NT2/D1 (cell line): Measurements from ENCODE around the gene DIP2C.

Experiments used
- DNase-seq: peaks from one replicate; pipeline ENCODE4 v3.0.0-alpha.2; 2011; ENCODE audit warnings: low read depth, low spot score
- H3K27me3 ChIP-seq: 2 replicates; pipeline ENCODE4 v1.6.0; 2011; ENCODE audit warnings: mild to moderate bottlenecking; ENCODE audit not compliant: insufficient read length, insufficient read depth
- H3K36me3 ChIP-seq: 2 replicates; pipeline ENCODE4 v1.6.1; 2011; ENCODE audit warnings: mild to moderate bottlenecking, low read length, mixed read lengths; ENCODE audit not compliant: insufficient read depth, insufficient read length
- H3K4me1 ChIP-seq: 2 replicates; pipeline ENCODE4 v1.5.1; 2011; ENCODE audit not compliant: insufficient read depth, insufficient read length
- H3K4me3 ChIP-seq: 2 replicates; pipeline ENCODE4 v1.5.1; 2011; ENCODE audit warnings: low read depth; ENCODE audit not compliant: insufficient read length
- H3K9ac ChIP-seq: 2 replicates; pipeline ENCODE4 v1.6.0; 2011; ENCODE audit warnings: low read depth; ENCODE audit not compliant: insufficient read length
- H3K9me3 ChIP-seq: 2 replicates; pipeline ENCODE4 v1.5.1; 2011; ENCODE audit warnings: mild to moderate bottlenecking, low read length; ENCODE audit not compliant: insufficient read depth
- SUZ12 ChIP-seq: IDR thresholded peaks from 2 replicates; pipeline ENCODE4 v1.6.1; 2011; ENCODE audit not compliant: insufficient read length, insufficient read depth; ENCODE audit errors: extremely low read depth
- YY1 ChIP-seq: IDR thresholded peaks from 2 replicates; pipeline ENCODE4 v1.6.1; 2011; ENCODE audit not compliant: insufficient read length, insufficient read depth
- ZNF274 ChIP-seq: IDR thresholded peaks from 2 replicates; pipeline ENCODE4 v1.6.1; 2011; ENCODE audit warnings: mild to moderate bottlenecking, low read depth, low read length

Gene DIP2C

GRCh38 chr10:385571-386300 is 303.7 kb downstream of the DIP2C start:
- Histone ChIP-seq H3K4me3 (no peak overlapping the region), H3K36me3 (peaks cover 48% of the 10 kb centered on the region)

DNA sequence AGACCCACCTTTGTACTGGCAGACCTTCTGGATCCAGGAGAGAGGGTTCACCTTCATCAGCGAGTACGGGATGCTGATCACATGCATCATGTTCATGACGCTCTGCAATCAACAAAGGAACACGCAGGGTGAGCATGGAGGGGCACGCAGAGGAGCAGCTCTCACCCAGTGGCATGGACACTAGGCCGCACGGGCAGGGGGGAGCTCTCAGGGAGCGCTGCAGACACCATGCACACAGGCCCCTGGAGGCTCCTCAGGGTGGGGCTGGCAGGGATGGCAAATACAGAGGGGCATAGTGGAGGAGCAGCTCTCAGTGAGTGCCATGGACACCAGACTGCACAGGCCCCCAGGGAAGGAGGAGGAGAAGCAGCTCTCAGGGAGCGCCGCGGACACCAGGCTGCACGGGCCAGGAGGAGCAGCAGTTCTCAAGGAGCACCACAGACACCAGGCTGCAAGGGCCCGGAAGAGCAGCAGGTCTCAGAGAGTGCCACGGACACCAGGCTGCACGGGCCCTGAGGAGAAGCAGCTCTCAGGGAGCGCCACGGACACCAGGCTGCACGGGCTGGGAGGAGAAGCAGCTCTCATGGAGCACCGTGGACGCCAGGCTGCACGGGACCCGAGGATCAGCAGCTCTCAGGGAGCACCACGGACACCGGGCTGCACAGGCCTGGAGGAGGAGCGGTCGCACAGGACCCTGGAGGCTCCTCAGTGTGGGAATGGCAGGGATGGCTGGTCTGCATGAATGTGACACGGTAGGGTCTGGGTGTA is 304.7 kb downstream of the DIP2C start:
- H3K27me3 ChIP-seq = no peaks in the 10 kb centered on the region
- no peak for DNase-seq
- no peak for TF ChIP-seq SUZ12
- TF ChIP-seq YY1 = no peak
- TF ChIP-seq ZNF274 = no peak
- no peaks in the 10 kb centered on the region for H3K4me1 ChIP-seq
- no peak overlapping the region for H3K9ac ChIP-seq
- H3K36me3 ChIP-seq = peaks cover 46% of the 10 kb centered on the region
- H3K4me3 ChIP-seq = no peak overlapping the region
- no peaks in the 10 kb centered on the region for H3K9me3 ChIP-seq

More at GRCh38 chr10:385571-386300, 303.7 kb downstream of the DIP2C start:
- H3K27me3 ChIP-seq = no peaks in the 10 kb centered on the region
- H3K4me1 ChIP-seq = no peaks in the 10 kb centered on the region
- no peak overlapping the region for H3K9ac ChIP-seq
- no peak for DNase-seq
- no peak for TF ChIP-seq SUZ12
- no peak for TF ChIP-seq YY1
- TF ChIP-seq ZNF274 = no peak
- no peaks in the 10 kb centered on the region for H3K9me3 ChIP-seq

GRCh38 chr10:383519-383918 is 305.9 kb downstream of the DIP2C start:
- Histone ChIP-seq H3K27me3 (no peaks in the 10 kb centered on the region), H3K4me1 (no peaks in the 10 kb centered on the region), H3K36me3 (peaks cover 39% of the 10 kb centered on the region), H3K9me3 (no peaks in the 10 kb centered on the region), H3K9ac (no peak overlapping the region), H3K4me3 (no peak overlapping the region)
- TF ChIP-seq SUZ12 (no peak), YY1 (no peak), ZNF274 (no peak)
- no peak for DNase-seq

GRCh38 chr10:381805-382204 is 307.7 kb downstream of the DIP2C start:
- no peak overlapping the region for H3K4me3 ChIP-seq
- H3K27me3 ChIP-seq = no peaks in the 10 kb centered on the region
- no peak overlapping the region for H3K9ac ChIP-seq
- no peak for DNase-seq
- no peaks in the 10 kb centered on the region for H3K4me1 ChIP-seq
- TF ChIP-seq ZNF274 (no peak), YY1 (no peak), SUZ12 (no peak)
- peaks cover 43% of the 10 kb centered on the region for H3K36me3 ChIP-seq
- no peaks in the 10 kb centered on the region for H3K9me3 ChIP-seq

GRCh38 chr10:381346-381745 is 308.1 kb downstream of the DIP2C start:
- Histone ChIP-seq H3K36me3 (peaks cover 42% of the 10 kb centered on the region), H3K4me3 (no peak overlapping the region), H3K4me1 (no peaks in the 10 kb centered on the region), H3K27me3 (no peaks in the 10 kb centered on the region), H3K9ac (no peak overlapping the region), H3K9me3 (no peaks in the 10 kb centered on the region)
- TF ChIP-seq ZNF274 (no peak), SUZ12 (no peak), YY1 (no peak)
- no peak for DNase-seq

GRCh38 chr10:380313-380940 is 309.0 kb downstream of the DIP2C start:
- no peak for TF ChIP-seq SUZ12

More at GRCh38 chr10:380313-380940, 309.0 kb downstream of the DIP2C start:
- Histone ChIP-seq H3K4me3 (no peak overlapping the region), H3K9ac (no peak overlapping the region), H3K4me1 (no peaks in the 10 kb centered on the region), H3K9me3 (no peaks in the 10 kb centered on the region), H3K27me3 (no peaks in the 10 kb centered on the region), H3K36me3 (peaks cover 37% of the 10 kb centered on the region)
- DNase-seq = no peak
